HepG2 (cell line): ENCODE results near the gene ARL11. TPM values are rescaled to one million over a fixed set of nuclear protein-coding genes. Genes with fewer than 3 reads are reported as not detected.

Experiments used
- ATAC-seq: fragments of 200-7000 bp; cut with Tn5 transposase; 3 replicates; pipeline ENCODE4 v1.9.1; 2020; ENCODE audit warnings: mild to moderate bottlenecking, moderate library complexity
- BruUV-seq: library from RNA; stranded (reverse); fragments of 400-500 nt; replicated peaks from 2 replicates; lab custom pipeline; 2021; lab: Mats Ljungman, UMichigan
- CTCF ChIA-PET: fragments of 300-600 bp; formaldehyde crosslinking; extraction: SDS; loops from one replicate; lab custom pipeline; 2021; ENCODE audit warnings: low total read pairs, inconsistent platforms, low intra/inter-chr PET ratio; lab: Yijun Ruan, JAX
- POLR2A ChIA-PET: fragments of 350-600 bp; sonication (Branson Sonifier 250); formaldehyde crosslinking; loops from one replicate; lab custom pipeline; 2020; ENCODE audit warnings: antibody characterized with exemption, inconsistent platforms; lab: Yijun Ruan, JAX
- DNase-seq: peaks from one replicate; pipeline ENCODE4 v3.0.0-alpha.2; 2015; ENCODE audit warnings: low spot score
- FAIRE-seq: peaks from 3 replicates; lab custom pipeline; 2011; peaks lifted over from hg19 to GRCh38; lab: Jason Lieb, UNC
- H2AFZ ChIP-seq: one replicate; pipeline ENCODE4 v1.6.1; 2011; ENCODE audit warnings: low read length, inconsistent platforms
- H3K27ac ChIP-seq: fragments of 300-600 bp; 3 replicates; pipeline ENCODE4 v1.8.0; 2011; ENCODE audit warnings: mixed run types, mild to moderate bottlenecking, mixed read lengths, low read length, inconsistent platforms; ENCODE audit not compliant: insufficient read depth; ENCODE audit errors: extremely low read length
- H3K27me3 ChIP-seq, 2 experiments: fragments of 200-600 bp in 1 of 2; 2 replicates in 1 of 2; 3 replicates in 1 of 2; pipeline versions ENCODE4 v1.6.0 to v1.8.0; 2011; ENCODE audit warnings: low read length in 2 of 2, mild to moderate bottlenecking in 2 of 2, moderate library complexity in 2 of 2, inconsistent platforms in 1 of 2; ENCODE audit not compliant: insufficient read depth in 2 of 2, control insufficient read depth in 1 of 2
- H3K36me3 ChIP-seq, 2 experiments: fragments of 200-600 bp in 1 of 2; replicated peaks in 1 of 2; 2 replicates in 1 of 2; 3 replicates in 1 of 2; pipeline versions ENCODE4 v1.5.1 to v1.8.0; 2011; ENCODE audit warnings: low read length in 2 of 2, inconsistent platforms in 1 of 2; ENCODE audit not compliant: insufficient read depth in 2 of 2, control insufficient read depth in 1 of 2
- H3K4me1 ChIP-seq: 2 replicates; pipeline ENCODE4 v1.5.1; 2012; ENCODE audit warnings: low read length, inconsistent platforms; ENCODE audit not compliant: insufficient read depth
- H3K4me2 ChIP-seq: 2 replicates; pipeline ENCODE4 v1.6.0; 2011; ENCODE audit warnings: low read depth, low read length, inconsistent platforms
- H3K4me3 ChIP-seq, 3 experiments: fragments of 200-600 bp in 1 of 3; sonication (generic), shearing (Covaris generic) in 1 of 3; replicated peaks in 1 of 3; 2 replicates each; pipeline ENCODE4 v1.5.1; 2011 to 2016; ENCODE audit warnings: low read length in 3 of 3, inconsistent platforms in 2 of 3, low read depth in 2 of 3, mild to moderate bottlenecking in 2 of 3, control low read depth in 1 of 3, mixed read lengths in 1 of 3; ENCODE audit not compliant: insufficient read depth in 1 of 3
- H3K79me2 ChIP-seq: one replicate; pipeline ENCODE4 v1.6.1; 2011; ENCODE audit warnings: low read length, inconsistent platforms; ENCODE audit not compliant: insufficient read depth
- H3K9ac ChIP-seq: 2 replicates; pipeline ENCODE4 v1.6.0; 2011; ENCODE audit warnings: mild to moderate bottlenecking, low read depth, low read length, inconsistent platforms; ENCODE audit not compliant: insufficient read depth
- H3K9me3 ChIP-seq: 2 replicates; pipeline ENCODE4 v1.5.1; 2012; ENCODE audit warnings: mild to moderate bottlenecking, low read length
- H4K20me1 ChIP-seq: 2 replicates; pipeline ENCODE4 v1.6.0; 2011; ENCODE audit warnings: inconsistent platforms, mild to moderate bottlenecking, low read length, moderate library complexity; ENCODE audit not compliant: insufficient read depth
- EED ChIP-seq: sonication (generic); formaldehyde crosslinking; IDR thresholded peaks from 2 replicates; pipeline ENCODE4 v1.5.0; 2020; ENCODE audit warnings: mild to moderate bottlenecking, missing genetic modification reagents
- HMG20A ChIP-seq: IDR thresholded peaks from 2 replicates; pipeline ENCODE4 v1.6.1; 2016; ENCODE audit warnings: borderline replicate concordance
- HOXA9 ChIP-seq: sonication (generic); formaldehyde crosslinking; IDR thresholded peaks from 2 replicates; pipeline ENCODE4 v1.8.1; 2022; ENCODE audit warnings: missing genetic modification reagents, mild to moderate bottlenecking, moderate library complexity, borderline replicate concordance
- JUNB ChIP-seq: sonication (generic); formaldehyde crosslinking; IDR thresholded peaks from 2 replicates; pipeline ENCODE4 v1.8.0; 2022; ENCODE audit warnings: missing genetic modification reagents, mild to moderate bottlenecking, borderline replicate concordance
- NFE2L1 ChIP-seq: sonication (generic); formaldehyde crosslinking; IDR thresholded peaks from 2 replicates; pipeline ENCODE4 v1.4.0; 2020; ENCODE audit warnings: missing genetic modification reagents, mild to moderate bottlenecking, borderline replicate concordance
- RAD51 ChIP-seq: fragments of 450-650 bp; IDR thresholded peaks from 2 replicates; pipeline ENCODE4 v1.6.1; 2016; ENCODE audit warnings: borderline replicate concordance
- ZKSCAN8 ChIP-seq: IDR thresholded peaks from 2 replicates; pipeline ENCODE4 v1.6.1; 2016; ENCODE audit warnings: borderline replicate concordance, missing genetic modification reagents, missing compliant biosample characterization
- ZNF816 ChIP-seq: sonication (generic); formaldehyde crosslinking; IDR thresholded peaks from 2 replicates; pipeline ENCODE4 v1.8.0; 2022; ENCODE audit warnings: missing genetic modification reagents, mild to moderate bottlenecking, borderline replicate concordance
- WGBS: methylation state at CpG from one replicate; pipeline ENCODE4 v1.1.6; 2017; ENCODE audit warnings: low lambda C conversion rate; 5-methylcytosine and 5-hydroxymethylcytosine counted together
- in situ Hi-C: cut with HindIII; loops from 2 replicates; pipeline ENCODE4 v1.10.0; 2017; ENCODE audit warnings: low pct_unique_long_range_greater_than_20kb; ENCODE audit not compliant: extremely low pct_ligation_motif_present
- intact Hi-C: fragments of 100-400 bp; cut with micrococcal nuclease; formaldehyde crosslinking; loops from one replicate; pipeline ENCODE4 v1.10.0; 2022; ENCODE audit not compliant: unreplicated experiment
- polyA plus RNA-seq, 8 experiments: library from polyadenylated mRNA; depleted of rRNA in 3 of 8; stranded (reverse) in 7 of 8; unstranded in 1 of 8; fragments of >200 nt; fragmentation: Illumina TruSeq in 4 of 8; extraction: Trizol in 4 of 8; gene quantifications; 2 replicates each; pipeline versions ENCODE4 v1.2.1 to v1.2.3, GENCODE V29; 2011 to 2016; ENCODE audit warnings: low read depth in 4 of 8, missing spikeins in 1 of 8, mixed read lengths in 1 of 8; ENCODE audit not compliant: insufficient read depth in 1 of 8
- total RNA-seq, 5 experiments: library from RNA; depleted of rRNA; stranded (reverse); fragments of >200 nt; fragmentation: Illumina TruSeq; extraction: Trizol; gene quantifications; 2 replicates each; pipeline ENCODE4 v1.2.3, GENCODE V29; 2016; ENCODE audit warnings: low read depth in 1 of 5
- TF ChIP-seq, protein P1 (sequence below): sonication (generic); formaldehyde crosslinking; IDR thresholded peaks from 2 replicates; pipeline ENCODE4 v1.5.0; 2020; ENCODE audit warnings: missing genetic modification reagents
- TF ChIP-seq, protein P2 (sequence below): sonication (generic); formaldehyde crosslinking; IDR thresholded peaks from 2 replicates; pipeline ENCODE4 v1.4.0; 2020; ENCODE audit warnings: mild to moderate bottlenecking, missing genetic modification reagents
- TF ChIP-seq, protein P3 (sequence below): sonication (generic); formaldehyde crosslinking; IDR thresholded peaks from 2 replicates; pipeline ENCODE4 v1.8.0; 2022; ENCODE audit warnings: mild to moderate bottlenecking, missing genetic modification reagents

ARL11 gene
- total and polyA plus RNA-seq, 2 of the 13 experiments (the other 11 are each of a cell fraction or from before 2014, with no cell fraction given) = 0.04 to 0.22 TPM

DNA sequence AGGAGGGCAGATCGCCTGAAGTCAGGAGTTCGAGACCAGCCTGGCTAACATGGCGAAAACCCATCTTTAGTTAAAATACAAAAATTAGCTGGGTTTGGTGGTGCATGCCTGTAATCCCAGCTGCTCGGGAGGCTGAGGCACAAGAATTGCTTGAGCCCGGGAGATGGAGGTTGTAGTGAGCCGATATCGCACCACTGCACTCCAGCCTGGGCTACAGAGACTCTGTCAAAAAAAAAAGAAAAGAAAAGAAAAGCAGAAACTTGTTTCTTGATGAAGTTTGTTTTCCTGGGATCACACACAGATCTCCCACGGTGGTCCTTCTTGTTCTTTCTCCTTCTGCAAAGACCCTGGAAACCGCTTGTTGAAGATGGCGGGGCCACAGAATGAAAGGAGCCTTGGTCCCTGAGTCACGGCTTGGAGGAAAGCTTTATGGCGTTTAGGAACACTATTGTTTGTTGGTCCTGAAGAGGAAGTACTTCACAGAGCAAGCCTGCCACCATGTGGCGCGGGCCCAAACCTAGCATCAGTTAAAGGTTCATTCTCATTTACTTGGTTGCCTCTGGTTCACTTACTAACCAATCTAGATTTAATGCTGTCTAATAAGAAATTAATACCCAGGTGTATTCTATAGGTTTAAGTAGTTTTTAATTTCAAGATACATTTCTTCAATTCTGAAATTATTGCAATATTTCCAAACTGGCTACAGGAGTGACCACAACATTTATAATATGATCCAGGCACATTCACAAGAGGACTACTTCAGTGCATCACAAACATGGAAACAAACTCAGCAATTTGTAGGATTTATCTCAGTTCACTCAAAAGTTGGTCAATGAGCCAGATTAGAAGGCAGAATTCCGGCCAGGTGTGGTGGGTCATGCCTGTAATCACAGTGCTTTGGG, 21.3 kb upstream of the ARL11 start (continued):
- TF ChIP-seq, protein P1, sequence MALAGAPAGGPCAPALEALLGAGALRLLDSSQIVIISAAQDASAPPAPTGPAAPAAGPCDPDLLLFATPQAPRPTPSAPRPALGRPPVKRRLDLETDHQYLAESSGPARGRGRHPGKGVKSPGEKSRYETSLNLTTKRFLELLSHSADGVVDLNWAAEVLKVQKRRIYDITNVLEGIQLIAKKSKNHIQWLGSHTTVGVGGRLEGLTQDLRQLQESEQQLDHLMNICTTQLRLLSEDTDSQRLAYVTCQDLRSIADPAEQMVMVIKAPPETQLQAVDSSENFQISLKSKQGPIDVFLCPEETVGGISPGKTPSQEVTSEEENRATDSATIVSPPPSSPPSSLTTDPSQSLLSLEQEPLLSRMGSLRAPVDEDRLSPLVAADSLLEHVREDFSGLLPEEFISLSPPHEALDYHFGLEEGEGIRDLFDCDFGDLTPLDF (CRISPR knock-in tag) = no peak

DNA sequence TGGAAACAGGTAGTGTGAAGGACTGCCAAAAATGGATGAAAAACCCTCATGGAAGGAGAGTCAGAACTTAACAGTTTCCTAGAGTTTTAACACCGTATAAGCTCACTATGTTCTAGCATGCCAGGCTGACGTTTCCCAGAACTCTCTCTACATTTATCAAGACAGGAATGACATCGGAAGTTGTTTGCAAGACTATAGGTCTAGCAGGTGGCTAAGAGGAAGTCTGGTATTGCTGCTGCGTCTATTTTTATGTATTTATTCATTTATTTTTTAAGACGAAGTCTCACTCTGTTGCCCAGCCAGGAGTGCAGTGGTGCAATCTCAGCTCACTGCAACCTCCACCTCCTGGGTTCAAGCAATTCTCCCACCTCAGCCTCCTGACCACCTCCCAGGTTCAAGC, 20.5 kb upstream of the ARL11 start:
- H3K4me2 ChIP-seq = no peak overlapping the region
- H3K27me3 ChIP-seq = no peaks in the 10 kb centered on the region
- in situ Hi-C loops = loop anchor here (5.0 kb wide), 2 partner anchors 185 to 305 kb away; no protein-coding TSS in a partner anchor
- H4K20me1 ChIP-seq = no peaks in the 10 kb centered on the region
- FAIRE-seq (no peak), ATAC-seq (no peak), DNase-seq (no peak)
- no peaks in the 10 kb centered on the region for H3K36me3 ChIP-seq
- no peaks in the 10 kb centered on the region for H3K79me2 ChIP-seq
- H3K4me1 ChIP-seq = peaks cover 32% of the 10 kb centered on the region
- no peak overlapping the region for H3K9ac ChIP-seq
- CTCF ChIA-PET = interaction anchor here (0.9 to 2.4 kb wide), 7 partner anchors 47 to 368 kb away, joined by 3 to 35 read pairs (median 5); no protein-coding TSS in a partner anchor
- intact Hi-C loops = loop anchor here (1.0 to 2.0 kb wide), 5 partner anchors 47 to 306 kb away; no protein-coding TSS in a partner anchor
- WGBS = 30% methylated on average over 5 of the region's 5 CpGs
- H3K4me3 ChIP-seq = no peak overlapping the region
- POLR2A ChIA-PET = interaction anchor here (1.4 kb wide), 1 partner anchor 21 kb away, joined by 3 read pairs; the partner anchor contains the start of gene ARL11
- no peak overlapping the region for H2AFZ ChIP-seq
- BruUV-seq = no TSS peak
- H3K27ac ChIP-seq = no peak overlapping the region
- H3K9me3 ChIP-seq = no peaks in the 10 kb centered on the region
- TF ChIP-seq EED (CRISPR knock-in tag) (no peak), ZNF816 (CRISPR knock-in tag) (no peak), HMG20A (no peak), JUNB (CRISPR knock-in tag) (no peak), NFE2L1 (CRISPR knock-in tag) (no peak), RAD51 (no peak), ZKSCAN8 (CRISPR knock-in tag) (no peak), HOXA9 (no peak)
- TF ChIP-seq, protein P2, sequence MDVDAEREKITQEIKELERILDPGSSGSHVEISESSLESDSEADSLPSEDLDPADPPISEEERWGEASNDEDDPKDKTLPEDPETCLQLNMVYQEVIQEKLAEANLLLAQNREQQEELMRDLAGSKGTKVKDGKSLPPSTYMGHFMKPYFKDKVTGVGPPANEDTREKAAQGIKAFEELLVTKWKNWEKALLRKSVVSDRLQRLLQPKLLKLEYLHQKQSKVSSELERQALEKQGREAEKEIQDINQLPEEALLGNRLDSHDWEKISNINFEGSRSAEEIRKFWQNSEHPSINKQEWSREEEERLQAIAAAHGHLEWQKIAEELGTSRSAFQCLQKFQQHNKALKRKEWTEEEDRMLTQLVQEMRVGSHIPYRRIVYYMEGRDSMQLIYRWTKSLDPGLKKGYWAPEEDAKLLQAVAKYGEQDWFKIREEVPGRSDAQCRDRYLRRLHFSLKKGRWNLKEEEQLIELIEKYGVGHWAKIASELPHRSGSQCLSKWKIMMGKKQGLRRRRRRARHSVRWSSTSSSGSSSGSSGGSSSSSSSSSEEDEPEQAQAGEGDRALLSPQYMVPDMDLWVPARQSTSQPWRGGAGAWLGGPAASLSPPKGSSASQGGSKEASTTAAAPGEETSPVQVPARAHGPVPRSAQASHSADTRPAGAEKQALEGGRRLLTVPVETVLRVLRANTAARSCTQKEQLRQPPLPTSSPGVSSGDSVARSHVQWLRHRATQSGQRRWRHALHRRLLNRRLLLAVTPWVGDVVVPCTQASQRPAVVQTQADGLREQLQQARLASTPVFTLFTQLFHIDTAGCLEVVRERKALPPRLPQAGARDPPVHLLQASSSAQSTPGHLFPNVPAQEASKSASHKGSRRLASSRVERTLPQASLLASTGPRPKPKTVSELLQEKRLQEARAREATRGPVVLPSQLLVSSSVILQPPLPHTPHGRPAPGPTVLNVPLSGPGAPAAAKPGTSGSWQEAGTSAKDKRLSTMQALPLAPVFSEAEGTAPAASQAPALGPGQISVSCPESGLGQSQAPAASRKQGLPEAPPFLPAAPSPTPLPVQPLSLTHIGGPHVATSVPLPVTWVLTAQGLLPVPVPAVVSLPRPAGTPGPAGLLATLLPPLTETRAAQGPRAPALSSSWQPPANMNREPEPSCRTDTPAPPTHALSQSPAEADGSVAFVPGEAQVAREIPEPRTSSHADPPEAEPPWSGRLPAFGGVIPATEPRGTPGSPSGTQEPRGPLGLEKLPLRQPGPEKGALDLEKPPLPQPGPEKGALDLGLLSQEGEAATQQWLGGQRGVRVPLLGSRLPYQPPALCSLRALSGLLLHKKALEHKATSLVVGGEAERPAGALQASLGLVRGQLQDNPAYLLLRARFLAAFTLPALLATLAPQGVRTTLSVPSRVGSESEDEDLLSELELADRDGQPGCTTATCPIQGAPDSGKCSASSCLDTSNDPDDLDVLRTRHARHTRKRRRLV = no peak
- TF ChIP-seq, protein P3, sequence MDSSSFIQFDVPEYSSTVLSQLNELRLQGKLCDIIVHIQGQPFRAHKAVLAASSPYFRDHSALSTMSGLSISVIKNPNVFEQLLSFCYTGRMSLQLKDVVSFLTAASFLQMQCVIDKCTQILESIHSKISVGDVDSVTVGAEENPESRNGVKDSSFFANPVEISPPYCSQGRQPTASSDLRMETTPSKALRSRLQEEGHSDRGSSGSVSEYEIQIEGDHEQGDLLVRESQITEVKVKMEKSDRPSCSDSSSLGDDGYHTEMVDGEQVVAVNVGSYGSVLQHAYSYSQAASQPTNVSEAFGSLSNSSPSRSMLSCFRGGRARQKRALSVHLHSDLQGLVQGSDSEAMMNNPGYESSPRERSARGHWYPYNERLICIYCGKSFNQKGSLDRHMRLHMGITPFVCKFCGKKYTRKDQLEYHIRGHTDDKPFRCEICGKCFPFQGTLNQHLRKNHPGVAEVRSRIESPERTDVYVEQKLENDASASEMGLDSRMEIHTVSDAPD = no peak
